ENCODE measurements around the gene TMEM125. TPM values are rescaled to one million over a fixed set of nuclear protein-coding genes. Genes with fewer than 3 reads are reported as not detected.

Gene TMEM125
- total RNA-seq, 1 donor from 2014 or later, result 19.8 TPM

DNA sequence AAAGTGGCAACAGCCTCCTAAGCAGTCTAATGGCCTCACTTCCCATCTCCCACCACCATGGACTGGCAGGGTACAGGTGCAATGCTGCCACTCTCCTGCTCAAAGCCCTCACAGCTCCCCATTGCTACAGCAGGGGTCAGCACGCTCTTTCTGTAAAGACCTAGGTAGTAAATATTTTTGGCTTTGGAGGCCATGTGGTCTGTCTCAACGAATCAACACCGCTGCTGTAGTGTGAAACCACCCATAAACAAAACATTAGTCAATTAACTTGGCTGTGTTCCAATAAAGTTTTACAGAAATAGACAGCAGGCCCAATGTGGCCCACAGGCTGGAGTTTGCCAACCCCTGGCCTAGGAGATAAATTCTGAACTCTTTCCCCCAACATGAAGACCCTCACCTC is 44.6 kb upstream of the TMEM125 start:
- H3K27ac Mint-ChIP-seq, result no peak overlapping the region
- no peak overlapping the region for H3K4me3 Mint-ChIP-seq
- peaks cover 14% of the 10 kb centered on the region for H3K27me3 Mint-ChIP-seq
- no peak for DNase-seq (ENCODE audit: extremely low spot score, unreplicated experiment)
- TF ChIP-seq, protein P1, sequence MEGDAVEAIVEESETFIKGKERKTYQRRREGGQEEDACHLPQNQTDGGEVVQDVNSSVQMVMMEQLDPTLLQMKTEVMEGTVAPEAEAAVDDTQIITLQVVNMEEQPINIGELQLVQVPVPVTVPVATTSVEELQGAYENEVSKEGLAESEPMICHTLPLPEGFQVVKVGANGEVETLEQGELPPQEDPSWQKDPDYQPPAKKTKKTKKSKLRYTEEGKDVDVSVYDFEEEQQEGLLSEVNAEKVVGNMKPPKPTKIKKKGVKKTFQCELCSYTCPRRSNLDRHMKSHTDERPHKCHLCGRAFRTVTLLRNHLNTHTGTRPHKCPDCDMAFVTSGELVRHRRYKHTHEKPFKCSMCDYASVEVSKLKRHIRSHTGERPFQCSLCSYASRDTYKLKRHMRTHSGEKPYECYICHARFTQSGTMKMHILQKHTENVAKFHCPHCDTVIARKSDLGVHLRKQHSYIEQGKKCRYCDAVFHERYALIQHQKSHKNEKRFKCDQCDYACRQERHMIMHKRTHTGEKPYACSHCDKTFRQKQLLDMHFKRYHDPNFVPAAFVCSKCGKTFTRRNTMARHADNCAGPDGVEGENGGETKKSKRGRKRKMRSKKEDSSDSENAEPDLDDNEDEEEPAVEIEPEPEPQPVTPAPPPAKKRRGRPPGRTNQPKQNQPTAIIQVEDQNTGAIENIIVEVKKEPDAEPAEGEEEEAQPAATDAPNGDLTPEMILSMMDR (conservative IDR thresholded peaks at IDR 0.05), result no peak
- no peaks in the 10 kb centered on the region for H3K36me3 Mint-ChIP-seq
- H3K4me1 Mint-ChIP-seq (ENCODE audit: unreplicated experiment), result peaks cover 11% of the 10 kb centered on the region
- H3K9me3 Mint-ChIP-seq, result no peaks in the 10 kb centered on the region

DNA sequence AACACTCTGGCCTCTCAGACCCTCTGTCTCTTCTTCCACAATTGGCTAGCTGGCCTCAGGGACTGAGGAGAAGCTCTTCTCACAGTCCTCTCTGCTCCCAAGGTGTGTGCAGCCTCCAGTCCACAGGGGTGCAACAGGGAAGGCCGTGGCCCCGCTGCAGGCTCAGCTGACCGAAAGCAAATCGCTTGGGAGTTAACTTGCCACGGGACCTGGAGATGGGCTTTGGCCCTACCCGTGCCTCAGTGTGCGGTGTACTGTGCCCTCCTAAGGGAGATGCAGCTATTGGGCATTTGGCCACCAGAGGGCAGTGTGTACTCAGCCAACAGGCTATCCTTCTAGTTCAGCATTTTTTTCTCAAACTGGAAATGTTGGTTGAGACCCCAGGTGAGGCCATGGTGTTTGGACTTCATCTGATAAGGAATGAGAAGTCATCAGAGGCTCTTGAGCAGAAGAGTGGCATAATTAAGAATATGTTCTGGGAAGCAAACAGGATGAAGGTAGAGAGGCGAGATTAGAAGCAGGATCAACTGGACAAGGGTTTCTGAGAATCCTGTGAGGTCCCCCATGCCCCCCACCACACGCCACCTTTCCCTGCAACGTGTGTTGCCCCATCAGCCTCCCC is 42.5 kb upstream of the TMEM125 start:
- Mint-ChIP-seq H3K4me1 (ENCODE audit: unreplicated experiment) (peaks cover 16% of the 10 kb centered on the region), H3K36me3 (no peaks in the 10 kb centered on the region), H3K4me3 (no peak overlapping the region), H3K27ac (peak overlapping the region; percentile 25), H3K27me3 (peaks cover 5% of the 10 kb centered on the region), H3K9me3 (no peaks in the 10 kb centered on the region)
- TF ChIP-seq, protein P1 (conservative IDR thresholded peaks at IDR 0.05), result peak; percentile 98
- peak; percentile 89 for DNase-seq (ENCODE audit: extremely low spot score, unreplicated experiment)

DNA sequence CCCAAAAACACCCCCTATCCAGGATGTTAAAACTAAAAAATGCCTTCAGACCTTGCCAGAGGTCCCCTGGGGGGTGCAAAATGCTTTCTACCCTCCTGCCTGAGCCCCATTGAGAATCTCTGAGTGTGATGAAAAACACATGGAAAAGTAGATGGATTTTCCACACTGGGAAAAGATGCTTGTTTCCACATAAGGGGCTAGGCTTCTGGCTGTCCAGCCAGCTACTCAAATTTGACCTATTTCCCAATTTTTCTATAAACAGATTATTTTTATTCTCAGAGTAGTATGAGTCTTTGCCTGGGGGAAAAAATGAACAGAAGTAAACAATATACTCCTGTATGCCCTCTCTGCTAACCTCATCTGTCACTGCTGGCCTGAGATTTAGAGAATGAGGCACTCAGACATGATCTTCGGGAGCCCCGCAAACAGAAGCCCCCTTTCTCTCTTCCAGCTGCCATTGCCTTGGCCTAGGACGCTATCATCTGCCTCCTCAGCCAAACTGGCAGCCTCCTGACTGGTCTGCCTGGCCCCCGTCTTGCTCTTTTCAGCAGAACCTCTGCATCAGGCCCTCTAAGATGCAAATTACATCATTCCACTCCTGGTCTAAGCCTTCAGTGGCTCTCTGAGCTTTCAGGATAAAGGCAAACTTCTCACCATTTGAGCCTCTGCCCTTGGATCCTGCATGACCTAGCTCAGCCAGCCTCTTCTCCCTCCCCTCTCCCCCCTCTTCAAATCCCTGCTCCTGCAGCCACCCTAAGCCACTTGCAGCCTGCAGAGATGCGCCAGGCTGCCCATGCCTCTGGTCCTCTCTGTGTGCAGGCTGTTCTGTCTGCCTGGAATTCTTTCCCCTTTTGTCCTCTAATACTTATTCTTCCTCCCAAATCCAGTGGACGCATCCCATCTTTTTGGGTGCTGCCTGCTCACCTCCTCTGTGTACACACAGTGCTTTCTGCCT is 39.7 kb upstream of the TMEM125 start:
- H3K4me3 Mint-ChIP-seq, result no peak overlapping the region
- H3K4me1 Mint-ChIP-seq (ENCODE audit: unreplicated experiment), result peaks cover 16% of the 10 kb centered on the region
- no peak for DNase-seq (ENCODE audit: extremely low spot score, unreplicated experiment)
- H3K36me3 Mint-ChIP-seq, result no peaks in the 10 kb centered on the region
- H3K9me3 Mint-ChIP-seq, result no peaks in the 10 kb centered on the region
- TF ChIP-seq, protein P1 (conservative IDR thresholded peaks at IDR 0.05), result no peak
- no peak overlapping the region for H3K27ac Mint-ChIP-seq
- H3K27me3 Mint-ChIP-seq, result no peaks in the 10 kb centered on the region

DNA sequence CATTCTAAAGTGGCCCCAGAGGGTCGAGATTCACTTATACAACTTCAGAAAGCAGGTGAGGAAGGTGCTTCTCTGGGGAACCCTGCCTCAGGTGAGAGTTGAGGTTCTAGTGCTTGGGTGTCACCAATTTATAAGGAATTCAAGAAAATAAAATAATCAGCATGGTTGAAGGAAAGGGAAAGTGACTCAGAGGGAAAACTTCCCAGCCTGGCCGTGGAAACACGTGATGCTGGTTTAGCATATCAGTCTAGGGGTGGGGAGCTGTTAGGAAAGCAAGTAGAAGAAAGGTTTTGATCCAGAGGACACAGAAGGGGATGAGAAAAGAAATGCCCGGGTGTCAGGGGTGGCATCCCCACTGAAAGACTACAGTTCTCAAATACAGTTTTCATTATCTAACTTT is 37.7 kb upstream of the TMEM125 start:
- Mint-ChIP-seq H3K9me3 (no peaks in the 10 kb centered on the region), H3K27me3 (no peaks in the 10 kb centered on the region), H3K4me1 (ENCODE audit: unreplicated experiment) (peaks cover 16% of the 10 kb centered on the region), H3K36me3 (no peaks in the 10 kb centered on the region), H3K27ac (no peak overlapping the region), H3K4me3 (no peak overlapping the region)
- DNase-seq (ENCODE audit: extremely low spot score, unreplicated experiment), result no peak
- TF ChIP-seq, protein P1 (conservative IDR thresholded peaks at IDR 0.05), result no peak

DNA sequence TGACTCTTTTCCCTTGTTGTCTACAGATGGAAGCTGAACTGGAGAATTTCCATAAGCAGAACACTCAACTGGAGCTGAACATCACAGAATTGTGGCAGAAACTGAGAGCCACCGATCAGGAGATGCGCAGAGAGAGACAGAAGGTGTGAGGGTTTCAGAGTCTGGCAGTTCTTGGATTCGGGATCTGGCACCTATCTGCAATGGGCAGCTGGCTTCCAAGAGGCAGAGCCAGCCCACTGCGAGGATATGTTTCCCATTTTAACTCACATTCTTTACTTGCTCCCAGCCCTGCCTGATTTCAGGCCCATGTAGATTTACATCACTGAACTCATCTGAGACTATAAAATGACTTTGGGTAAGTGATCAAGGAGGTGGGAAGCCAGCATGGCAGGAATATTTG is 37.3 kb upstream of the TMEM125 start:
- Mint-ChIP-seq H3K36me3 (no peaks in the 10 kb centered on the region), H3K27ac (no peak overlapping the region), H3K9me3 (no peaks in the 10 kb centered on the region), H3K4me3 (no peak overlapping the region), H3K4me1 (ENCODE audit: unreplicated experiment) (peaks cover 12% of the 10 kb centered on the region), H3K27me3 (no peaks in the 10 kb centered on the region)
- TF ChIP-seq, protein P1 (conservative IDR thresholded peaks at IDR 0.05), result no peak
- DNase-seq (ENCODE audit: extremely low spot score, unreplicated experiment), result no peak
